Measurements from ENCODE around the gene ABCG5.

The ABCG5 gene

DNA sequence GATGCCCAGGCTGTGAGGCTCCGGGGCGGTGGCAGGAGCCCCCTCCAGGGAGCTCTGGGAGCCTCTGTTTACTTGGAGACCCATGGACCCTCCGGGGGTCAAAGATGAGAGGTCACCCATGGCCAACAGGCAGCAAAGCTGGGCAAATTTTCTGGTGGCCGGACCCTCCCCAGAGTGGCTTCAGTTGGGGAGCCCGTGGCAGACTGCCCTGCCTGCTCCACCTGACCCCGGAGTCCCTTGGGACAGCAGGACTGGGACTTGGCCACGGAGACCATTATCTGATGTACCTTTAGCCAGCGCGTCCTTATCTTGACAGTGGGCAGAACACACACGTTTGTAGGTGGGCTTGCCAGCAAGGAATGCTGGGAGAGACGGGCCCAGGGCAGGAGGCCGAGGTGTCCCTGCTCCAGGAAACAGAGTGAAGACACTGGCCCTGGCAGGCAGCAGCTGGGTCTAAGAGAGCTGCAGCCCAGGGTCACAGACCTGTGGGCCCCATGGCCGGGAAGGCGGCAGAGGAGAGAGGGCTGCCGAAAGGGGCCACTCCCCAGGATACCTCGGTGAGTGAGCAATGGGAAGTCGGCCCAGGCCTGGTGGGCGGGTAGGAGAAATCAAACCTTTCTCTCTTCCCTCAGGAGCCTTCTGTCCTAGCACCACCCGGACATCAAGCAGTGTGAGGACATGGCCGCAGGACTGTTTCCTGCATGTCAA lies at the start of gene ABCG5, which contains the start of gene ABCG8:
ABCG5 (minus strand) TSS at position 280 of the 708 bp plus-strand sequence; CDS start at position 120, 160 bp downstream.
ABCG8 (plus strand) TSS at position 412 of the 708 bp plus-strand sequence; CDS start at position 495, 83 bp downstream.
- no peak for DNase-seq

DNA sequence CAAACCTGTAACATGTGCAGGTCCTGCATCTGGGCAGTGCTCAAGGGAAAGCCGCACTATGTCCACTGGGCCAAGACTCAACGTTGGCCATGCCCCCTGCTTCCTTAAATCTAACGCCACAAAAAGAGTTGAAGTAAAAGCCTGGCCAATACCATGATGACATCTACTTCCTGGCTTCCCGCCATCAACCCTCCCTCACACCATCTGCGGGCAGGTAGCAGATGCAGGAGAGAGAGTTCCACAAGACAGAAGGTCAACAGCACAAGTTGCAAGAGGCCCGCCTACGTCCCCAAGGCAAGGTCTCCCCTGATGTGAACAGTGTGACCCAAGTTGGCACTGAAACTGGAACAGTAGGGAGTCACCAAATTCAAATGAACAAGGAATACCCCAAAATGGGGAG lies 48.5 kb upstream of the ABCG5 start:
- DNase-seq: no peak

DNA sequence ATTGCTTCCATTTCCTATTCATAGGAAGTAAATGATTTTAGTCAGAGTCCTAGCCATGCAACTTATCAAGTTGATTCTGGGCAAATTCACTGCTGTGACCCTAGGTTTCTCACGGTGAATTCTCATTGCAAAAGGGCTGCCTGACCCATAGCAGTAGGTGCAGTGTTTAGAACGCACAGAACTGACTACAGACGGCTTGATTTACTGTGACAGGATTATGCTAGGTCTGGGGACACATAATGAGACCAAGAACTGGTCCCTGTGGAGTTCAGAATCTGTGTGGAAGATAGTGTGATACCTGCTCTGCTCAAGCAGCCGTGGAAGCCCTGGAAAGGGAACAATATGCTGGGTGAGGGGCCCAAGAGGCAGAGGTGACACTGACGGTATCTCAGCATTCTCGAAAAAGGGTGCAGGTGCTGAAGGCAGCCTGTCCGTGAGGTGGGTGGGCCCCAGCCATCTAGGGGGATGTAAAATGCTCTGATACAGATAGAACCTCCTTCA lies 46.5 kb upstream of the ABCG5 start:
- no peak for DNase-seq

DNA sequence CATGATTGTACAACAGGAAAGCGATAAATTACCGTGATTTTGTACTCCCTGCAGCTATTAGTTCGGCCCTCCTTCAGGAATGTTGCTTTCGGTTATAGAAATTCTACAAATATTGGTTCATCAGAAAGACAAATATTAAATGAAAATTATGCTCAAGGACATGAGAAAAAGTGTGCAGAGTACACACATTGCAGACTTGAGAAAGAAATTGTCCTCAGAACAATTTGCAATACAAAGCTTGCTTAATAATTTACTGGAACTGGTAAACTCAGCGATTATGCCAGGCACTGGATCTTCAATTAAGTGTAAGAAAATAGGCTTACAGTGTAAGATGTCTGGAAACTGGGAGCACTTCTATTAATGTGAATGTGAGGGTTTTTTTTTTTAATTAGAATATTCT lies 46.0 kb upstream of the ABCG5 start:
- DNase-seq: no peak

DNA sequence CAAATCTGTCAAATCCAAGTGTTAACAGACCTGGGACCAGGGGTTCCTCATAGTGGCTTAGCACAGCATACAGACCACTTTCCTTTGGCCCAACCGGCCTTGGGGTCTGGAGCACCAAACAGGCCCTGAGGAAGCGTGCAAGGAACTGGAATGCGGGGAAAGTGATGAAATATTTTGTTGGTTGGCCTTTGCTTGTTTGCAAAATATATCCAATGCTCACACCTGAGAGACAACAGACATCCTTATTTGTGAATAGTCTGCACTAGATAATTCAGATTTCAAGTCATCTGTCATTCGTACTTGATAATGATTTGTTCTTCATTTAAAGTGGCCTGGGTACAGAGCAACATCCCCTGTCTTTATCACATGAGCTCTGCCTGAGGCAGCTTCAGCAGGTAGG lies 43.7 kb upstream of the ABCG5 start:
- DNase-seq: no peak

DNA sequence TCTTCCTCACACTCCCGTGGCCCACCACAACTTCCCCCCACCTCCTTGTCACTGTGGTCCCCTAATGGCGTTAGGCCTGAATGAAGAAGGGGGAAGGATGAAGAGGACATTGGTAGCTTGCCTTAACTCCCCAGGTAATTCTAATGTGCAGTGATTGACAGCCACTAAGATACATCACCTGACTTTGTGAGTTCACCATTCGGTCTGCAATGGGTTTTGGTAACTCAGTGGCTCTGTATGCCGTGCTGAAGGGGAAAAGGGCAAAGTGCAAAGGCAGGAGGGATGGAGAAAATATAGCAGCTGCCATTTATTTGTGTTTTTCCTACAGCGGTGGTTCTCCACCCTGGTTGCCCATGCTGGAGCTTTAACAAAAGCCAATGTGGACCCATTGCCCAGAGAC lies 42.3 kb upstream of the ABCG5 start:
- DNase-seq: no peak

DNA sequence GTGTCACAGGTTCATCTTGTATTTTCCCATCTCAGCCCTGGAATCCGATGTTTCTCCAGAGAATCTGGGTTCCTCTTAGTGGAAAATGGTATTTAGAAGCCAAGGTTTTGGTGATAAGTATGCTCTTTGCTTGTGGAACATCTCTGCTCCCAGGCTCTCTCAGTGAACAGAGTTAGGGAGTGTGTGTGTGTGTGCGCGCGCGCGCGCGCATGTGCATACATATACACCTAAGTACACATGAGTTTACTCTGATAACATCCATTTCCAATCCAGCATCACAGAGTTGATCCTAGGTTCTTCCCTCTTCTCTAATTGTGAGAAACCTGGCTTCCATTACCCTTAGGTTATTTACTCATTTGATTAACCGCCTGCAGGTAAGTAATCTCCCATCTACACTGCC lies 41.8 kb upstream of the ABCG5 start:
- no peak for DNase-seq

DNA sequence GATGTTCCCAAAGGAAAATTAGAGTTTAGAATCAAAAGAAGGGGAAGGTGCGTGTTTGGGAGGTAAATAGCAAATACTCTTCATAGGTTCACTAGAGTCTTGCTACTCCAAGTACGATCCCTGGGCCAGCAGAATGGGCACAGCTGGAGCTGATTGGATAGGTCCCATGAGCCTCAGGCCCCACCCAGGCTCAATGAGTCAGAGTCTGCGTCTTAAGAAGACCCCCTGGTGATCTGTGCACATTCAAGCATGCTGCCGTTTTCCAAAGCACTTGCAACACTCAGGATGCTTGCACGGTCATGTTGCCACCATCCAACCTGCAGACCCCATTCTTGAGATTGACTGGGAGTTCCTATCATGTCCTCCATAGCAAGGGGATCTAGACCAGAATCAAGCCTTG lies 40.6 kb upstream of the ABCG5 start:
- no peak for DNase-seq

DNA sequence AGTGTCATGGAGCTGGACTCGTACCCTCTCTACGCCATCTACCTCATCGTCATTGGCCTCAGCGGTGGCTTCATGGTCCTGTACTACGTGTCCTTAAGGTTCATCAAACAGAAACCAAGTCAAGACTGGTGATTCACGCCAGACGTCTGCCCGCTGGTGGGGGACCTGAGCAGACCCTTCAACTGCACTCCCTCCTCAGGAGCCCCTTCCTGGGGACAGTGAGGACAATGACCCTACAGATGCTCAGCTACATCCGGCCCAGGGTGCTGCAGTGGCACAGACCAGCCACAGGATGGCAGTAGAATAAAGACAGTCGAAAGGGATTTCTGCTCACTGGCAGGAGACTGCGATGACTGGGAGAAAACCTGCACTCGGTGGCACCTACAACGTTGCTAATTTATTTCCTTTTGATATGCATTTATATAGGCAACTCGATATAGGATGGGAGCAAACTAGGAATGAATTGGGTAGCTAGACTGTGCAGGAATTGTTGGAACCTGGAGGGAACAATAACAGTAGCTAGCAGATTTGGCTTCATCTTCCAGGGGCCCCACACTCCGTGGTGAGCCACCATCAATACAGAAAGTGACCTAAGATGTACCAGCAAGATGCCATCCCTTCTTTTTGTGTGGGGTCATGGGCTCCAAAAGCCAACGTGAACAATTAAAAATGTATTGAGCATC lies 39.3 kb upstream of the ABCG5 start:
- peak; percentile 37 for DNase-seq

DNA sequence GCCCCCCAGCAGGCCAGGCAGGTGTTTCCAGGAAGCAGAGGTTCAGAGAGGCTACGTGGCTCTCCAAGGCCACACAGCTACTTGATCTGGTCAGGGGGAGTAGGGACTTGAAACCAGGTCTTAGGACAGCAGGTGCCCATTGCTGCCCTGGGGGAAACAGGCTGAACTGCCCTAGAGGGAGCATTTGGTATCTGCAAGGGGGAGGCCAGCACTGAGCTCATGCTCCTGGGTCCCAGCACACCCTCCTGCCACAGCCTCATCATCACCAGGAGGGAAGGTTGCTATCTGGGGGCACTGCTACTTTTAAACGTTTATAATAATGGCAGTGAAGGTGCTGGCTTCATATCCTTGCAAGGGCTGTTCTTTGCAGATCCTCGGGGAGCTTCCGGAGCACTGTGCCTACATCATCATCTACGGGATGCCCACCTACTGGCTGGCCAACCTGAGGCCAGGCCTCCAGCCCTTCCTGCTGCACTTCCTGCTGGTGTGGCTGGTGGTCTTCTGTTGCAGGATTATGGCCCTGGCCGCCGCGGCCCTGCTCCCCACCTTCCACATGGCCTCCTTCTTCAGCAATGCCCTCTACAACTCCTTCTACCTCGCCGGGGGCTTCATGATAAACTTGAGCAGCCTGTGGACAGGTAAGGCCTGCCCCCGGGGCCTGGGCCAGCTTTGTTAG lies 36.3 kb upstream of the ABCG5 start:
- no peak for DNase-seq

DNA sequence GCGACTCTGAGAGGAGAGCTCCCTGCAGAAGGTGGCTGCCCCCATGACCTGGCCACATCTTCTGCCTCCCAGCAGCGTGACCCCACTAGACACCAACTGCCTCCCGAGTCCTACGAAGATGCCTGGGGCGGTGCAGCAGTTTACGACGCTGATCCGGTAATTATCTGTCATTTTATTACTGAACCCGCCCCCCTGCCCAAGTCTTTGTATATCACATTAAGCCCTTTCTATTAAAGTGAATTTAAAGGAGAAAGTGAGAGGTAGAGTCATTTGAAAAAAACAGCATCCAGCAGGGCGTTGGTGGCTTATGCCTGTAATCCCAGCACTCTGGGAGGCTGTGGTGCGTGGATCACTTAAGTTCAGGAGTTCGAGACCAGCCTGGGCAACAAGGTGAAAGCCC lies 33.5 kb upstream of the ABCG5 start:
- DNase-seq: no peak

DNA sequence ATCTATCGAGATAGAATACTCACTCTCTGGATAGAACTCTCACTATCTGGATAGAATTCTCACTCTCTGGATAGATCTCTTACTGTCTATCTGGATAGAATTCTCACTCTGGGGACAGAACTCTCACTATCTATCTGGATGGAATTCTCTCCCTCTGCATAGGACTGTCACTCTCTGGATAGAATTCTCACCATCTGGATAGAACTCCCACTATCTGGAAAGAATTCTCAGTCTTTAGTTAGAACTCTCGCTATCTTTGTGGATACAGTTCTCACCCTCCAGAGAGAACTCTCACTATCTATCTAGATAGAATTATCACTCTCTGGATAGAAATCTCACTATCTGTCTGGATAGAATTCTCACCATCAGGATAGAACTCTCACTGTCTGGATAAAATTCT lies 16.7 kb upstream of the ABCG5 start:
- DNase-seq: no peak

DNA sequence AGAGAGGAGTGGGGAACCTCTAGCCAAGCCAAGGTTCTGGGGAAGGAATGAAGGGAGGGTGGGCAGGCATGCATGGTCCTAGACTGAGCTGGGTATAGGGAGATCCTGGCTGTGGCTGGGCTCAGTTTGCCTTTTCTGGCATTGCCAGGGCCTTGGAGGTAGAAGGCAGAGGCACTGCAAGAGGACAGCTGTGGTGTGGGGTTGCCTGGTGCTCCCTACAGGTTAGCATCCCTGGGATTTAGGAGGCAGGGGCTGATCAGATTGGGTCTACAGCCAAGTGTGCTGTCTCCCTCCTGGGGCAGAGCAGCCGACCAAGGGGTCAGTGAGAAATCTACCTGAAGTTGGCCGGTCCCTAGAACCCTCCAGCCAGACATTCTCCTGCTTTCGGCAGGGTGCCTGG lies 16.0 kb upstream of the ABCG5 start:
- DNase-seq: no peak

DNA sequence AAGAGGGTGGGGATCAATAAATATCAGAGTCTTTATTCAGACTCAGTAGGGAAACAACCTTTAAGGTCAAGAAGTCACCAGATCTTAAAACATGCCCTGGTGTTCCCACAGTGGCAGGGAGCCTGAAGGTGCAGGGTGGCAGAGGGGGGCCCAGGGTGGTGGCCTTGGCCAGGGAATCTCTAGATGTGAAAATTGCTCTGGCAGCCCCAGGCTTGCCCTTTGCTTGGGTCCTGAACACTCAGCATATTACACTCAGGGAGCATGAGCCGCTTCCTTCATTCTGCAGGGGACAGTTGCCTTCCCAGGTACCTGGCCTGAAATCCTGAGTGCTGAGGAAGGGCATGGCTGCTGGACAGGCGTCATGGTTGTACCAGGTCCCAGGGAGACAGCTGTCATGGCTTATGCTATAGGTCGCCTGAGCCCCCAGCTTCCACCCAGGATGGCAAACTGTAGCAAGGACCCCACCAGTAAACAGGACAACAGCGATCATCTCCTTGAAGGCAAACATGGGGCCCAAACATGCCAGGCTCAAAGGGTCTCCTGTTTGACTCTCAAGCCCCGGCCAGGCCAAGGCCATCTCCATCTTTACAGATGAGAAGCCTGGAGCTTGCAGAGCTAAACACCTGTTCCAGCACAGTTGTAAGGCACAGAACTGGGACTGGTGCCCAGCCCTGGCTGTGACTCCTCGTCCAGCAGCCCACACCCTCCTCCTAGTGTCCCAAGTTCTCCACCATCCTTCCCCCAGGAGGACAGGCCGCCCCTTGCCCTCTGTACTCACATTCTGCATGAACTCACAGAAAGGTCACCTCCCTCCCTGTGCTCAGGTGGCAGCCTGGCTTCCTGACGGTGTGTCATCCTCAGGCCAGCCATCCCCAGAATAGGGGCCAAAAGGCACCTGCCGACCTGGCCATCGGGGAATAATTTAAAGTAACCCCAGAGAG lies 14.8 kb upstream of the ABCG5 start:
- DNase-seq: no peak

DNA sequence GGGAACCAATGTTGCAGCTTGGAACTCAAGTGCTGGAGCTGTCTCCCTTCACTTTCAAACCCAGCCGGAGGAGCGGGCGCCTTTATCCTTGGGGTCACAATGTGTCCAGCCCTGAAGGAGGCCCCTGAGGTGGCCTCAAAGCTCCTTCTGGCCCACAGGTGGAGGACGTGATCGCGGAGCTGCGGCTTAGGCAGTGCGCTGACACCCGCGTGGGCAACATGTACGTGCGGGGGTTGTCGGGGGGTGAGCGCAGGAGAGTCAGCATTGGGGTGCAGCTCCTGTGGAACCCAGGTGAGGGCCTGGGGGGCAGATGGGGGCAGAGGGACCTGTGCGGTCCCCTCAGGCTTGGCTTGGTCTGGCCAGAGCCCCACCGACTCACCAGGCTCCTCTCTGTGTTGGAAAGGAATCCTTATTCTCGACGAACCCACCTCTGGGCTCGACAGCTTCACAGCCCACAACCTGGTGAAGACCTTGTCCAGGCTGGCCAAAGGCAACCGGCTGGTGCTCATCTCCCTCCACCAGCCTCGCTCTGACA lies 13.6 kb upstream of the ABCG5 start:
- no peak for DNase-seq

DNA sequence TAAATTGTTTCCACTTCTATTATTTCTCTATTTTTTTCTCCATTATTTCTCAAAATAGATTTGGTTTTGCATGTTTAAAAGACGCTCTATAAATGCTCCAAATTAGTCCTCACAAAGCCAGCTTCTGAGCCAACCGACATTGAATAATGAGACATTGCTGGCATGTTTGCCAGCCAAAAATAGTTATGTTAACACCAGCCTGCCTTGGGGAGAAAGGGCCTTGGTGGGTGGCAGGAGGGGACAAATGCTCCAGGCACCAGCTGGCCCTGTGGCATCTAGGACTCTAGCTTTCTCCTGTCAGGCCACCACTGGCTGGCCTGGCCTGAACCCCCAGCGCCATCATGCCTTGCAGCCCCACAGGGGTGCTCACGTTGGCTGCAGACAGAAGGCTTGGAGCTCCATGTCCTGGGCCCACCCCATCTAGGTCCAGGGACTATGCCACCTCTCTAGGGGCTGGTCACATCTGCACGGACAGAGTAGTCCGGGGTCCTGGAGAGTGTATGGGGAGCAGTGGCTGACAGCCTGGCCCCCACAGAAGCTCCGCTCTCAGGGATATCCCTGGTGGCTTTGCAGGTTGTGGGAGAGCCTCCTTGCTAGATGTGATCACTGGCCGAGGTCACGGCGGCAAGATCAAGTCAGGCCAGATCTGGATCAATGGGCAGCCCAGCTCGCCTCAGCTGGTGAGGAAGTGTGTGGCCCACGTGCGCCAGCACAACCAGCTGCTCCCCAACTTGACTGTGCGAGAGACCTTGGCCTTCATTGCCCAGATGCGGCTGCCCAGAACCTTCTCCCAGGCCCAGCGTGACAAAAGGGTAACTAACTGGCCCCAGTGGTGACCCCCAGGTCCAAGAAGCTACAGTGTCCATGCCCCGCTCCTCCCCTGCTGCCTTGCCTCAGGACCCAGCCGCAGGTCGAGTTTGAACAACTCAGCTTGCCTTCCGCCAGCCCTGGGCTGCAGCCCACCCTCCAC lies 12.7 kb upstream of the ABCG5 start:
- DNase-seq: no peak

DNA sequence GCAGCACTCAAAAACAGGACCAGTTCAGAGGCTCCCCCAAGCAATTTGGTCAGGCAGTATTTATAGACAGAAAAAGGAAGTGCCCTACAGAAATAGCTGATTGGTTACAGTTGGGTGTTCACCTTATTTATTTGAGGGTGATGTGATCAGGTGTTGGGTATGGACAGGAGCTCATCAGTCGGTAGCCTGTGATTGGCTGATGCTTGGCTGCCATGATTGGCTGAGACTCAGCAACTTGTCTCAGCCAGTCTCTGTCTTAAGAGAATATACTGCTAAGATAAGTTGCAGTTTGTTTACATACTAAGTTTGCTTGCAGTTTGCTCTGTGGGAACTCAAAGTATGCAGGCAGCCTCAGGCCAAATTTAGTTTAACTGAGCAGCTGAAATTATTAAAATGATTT lies 9.6 kb upstream of the ABCG5 start:
- no peak for DNase-seq

DNA sequence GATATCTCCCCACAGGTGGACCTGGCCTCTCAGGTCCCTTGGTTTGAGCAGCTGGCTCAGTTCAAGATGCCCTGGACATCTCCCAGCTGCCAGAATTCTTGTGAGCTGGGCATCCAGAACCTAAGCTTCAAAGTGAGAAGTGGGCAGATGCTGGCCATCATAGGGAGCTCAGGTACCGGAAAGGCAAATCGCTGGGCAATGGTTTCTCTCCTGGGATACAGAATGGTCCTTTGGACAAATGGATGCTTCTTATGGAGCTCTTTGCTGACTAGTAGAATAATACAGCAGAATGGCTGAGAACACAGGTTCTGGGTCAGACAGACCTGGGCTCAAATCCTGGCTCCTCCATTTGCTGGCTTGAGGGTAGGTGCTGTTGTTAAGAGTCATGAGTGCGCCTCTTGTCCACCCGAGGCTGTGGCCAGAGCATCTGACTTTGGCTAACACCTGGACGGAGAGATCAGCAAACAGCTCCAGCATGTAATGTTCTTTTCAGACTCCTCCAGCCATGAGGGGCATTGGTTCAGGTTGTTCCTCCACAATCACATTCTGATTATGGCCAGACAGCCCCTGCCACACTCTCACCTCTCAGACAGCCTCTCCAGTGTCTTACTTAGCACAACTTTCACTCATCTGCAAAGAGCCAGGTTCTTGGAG lies 7.6 kb upstream of the ABCG5 start:
- no peak for DNase-seq

DNA sequence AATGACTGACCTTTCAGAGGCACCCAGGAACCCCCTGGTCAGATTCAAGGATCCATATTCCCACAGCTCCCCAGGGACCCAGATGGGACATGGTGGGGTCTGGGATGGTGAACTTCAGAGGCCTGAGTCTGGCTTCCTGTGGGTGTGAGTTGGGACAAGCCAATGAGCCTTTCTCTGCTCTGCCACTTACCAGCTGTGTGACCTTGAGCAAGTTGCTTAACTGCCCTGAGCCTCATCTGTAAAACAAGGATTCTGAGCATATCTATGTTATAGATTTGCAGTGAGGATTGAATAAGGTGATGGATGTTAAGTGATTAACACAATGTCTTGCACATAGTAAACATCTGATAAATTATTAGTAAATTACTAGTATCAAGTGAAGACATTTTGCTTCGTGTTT lies 6.5 kb upstream of the ABCG5 start:
- no peak for DNase-seq

DNA sequence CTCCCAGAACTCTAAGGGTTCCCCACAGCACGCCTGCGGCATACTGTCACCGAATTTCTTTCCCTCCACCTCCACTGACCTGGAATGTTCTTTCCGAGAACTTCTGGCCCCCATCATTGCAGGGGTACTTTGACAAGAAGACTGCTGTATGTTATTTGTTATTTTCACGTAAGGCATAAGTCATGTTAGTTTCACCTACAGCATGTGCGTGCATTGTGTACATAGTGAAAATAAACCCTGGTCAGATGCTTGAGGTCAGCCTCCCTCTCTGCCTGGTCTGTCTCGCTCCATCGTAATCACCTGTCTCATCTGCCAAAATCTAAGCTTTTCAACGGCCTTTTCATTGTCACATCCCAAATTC lies 4.2 kb upstream of the ABCG5 start:
- no peak for DNase-seq
